Panc1 (cell line): ENCODE measurements around the gene DLGAP3. TPM values are rescaled to one million over a fixed set of nuclear protein-coding genes. Genes with fewer than 3 reads are reported as not detected.

Source experiments
- ATAC-seq: fragments of 200-7000 bp; cut with Tn5 transposase; 2 replicates; pipeline ENCODE4 v1.9.1; 2020; ENCODE audit warnings: mild to moderate bottlenecking, moderate library complexity
- BruUV-seq: library from RNA; stranded (reverse); fragments of 400-500 nt; replicated peaks from 2 replicates; lab custom pipeline; 2021; lab: Mats Ljungman, UMichigan
- CTCF ChIA-PET: fragments of 300-600 bp; sonication (Branson Sonifier 250); formaldehyde crosslinking; loops from one replicate; lab custom pipeline; 2022; ENCODE audit warnings: antibody characterized with exemption; lab: Charles Lee
- POLR2A ChIA-PET: fragments of 300-600 bp; sonication (Branson Sonifier 250); formaldehyde crosslinking; loops from one replicate; lab custom pipeline; 2022; ENCODE audit warnings: antibody characterized with exemption; lab: Charles Lee
- DNase-seq: peaks from one replicate; pipeline ENCODE4 v3.0.0-alpha.2; 2010; ENCODE audit warnings: low read depth, low spot score
- H3K27ac ChIP-seq: 2 replicates; pipeline ENCODE4 v1.5.1; 2011; ENCODE audit warnings: mild to moderate bottlenecking, low read length, inconsistent platforms
- H3K27me3 ChIP-seq: fragments of 200-500 bp; sonication (Bioruptor generic); 2 replicates; pipeline ENCODE4 v1.6.0; 2014; ENCODE audit warnings: low read length, inconsistent platforms; ENCODE audit not compliant: control insufficient read depth, insufficient read depth
- H3K36me3 ChIP-seq: fragments of 200-500 bp; sonication (Bioruptor generic); 2 replicates; pipeline ENCODE4 v1.5.1; 2014; ENCODE audit warnings: inconsistent platforms, mild to moderate bottlenecking, low read length, moderate library complexity; ENCODE audit not compliant: control insufficient read depth, insufficient read depth
- H3K4me1 ChIP-seq: 2 replicates; pipeline ENCODE4 v1.5.1; 2011; ENCODE audit warnings: inconsistent platforms, mild to moderate bottlenecking, low read length, moderate library complexity; ENCODE audit not compliant: control insufficient read depth, insufficient read depth
- H3K4me3 ChIP-seq, 2 experiments: 2 replicates each; pipeline ENCODE4 v1.5.1; 2011 to 2012; ENCODE audit warnings: low read depth in 2 of 2, low read length in 2 of 2, mild to moderate bottlenecking in 2 of 2, inconsistent platforms in 1 of 2, moderate library complexity in 1 of 2
- H3K9me3 ChIP-seq: fragments of 200-500 bp; sonication (Bioruptor generic); 2 replicates; pipeline ENCODE4 v1.5.1; 2014; ENCODE audit warnings: low read depth, mild to moderate bottlenecking, inconsistent platforms, low read length, moderate library complexity; ENCODE audit not compliant: control insufficient read depth, insufficient read depth
- POLR2AphosphoS5 ChIP-seq: IDR thresholded peaks from 2 replicates; pipeline ENCODE4 v1.6.1; 2012; ENCODE audit warnings: mild to moderate bottlenecking, low read depth, low read length, moderate library complexity
- SIN3A ChIP-seq: IDR thresholded peaks from 2 replicates; pipeline ENCODE4 v1.6.1; 2012; ENCODE audit warnings: low read depth, mild to moderate bottlenecking, low read length, moderate library complexity, borderline replicate concordance; ENCODE audit not compliant: insufficient read depth
- TCF7L2 ChIP-seq: IDR thresholded peaks from 2 replicates; pipeline ENCODE4 v1.6.1; 2011; ENCODE audit warnings: mild to moderate bottlenecking, low read depth, low read length, inconsistent platforms
- in situ Hi-C: cut with HindIII; loops from 2 replicates; pipeline ENCODE4 v1.10.0; 2016; ENCODE audit warnings: low sequenced_read_pairs, low pct_unique_long_range_greater_than_20kb
- intact Hi-C: fragments of 100-400 bp; cut with micrococcal nuclease; formaldehyde crosslinking; loops from one replicate; pipeline ENCODE4 v1.10.0; 2022; ENCODE audit not compliant: unreplicated experiment
- total RNA-seq: library from RNA; stranded (reverse); gene quantifications from one replicate; pipeline ENCODE4 v1.2.1, GENCODE V29; 2021; ENCODE audit not compliant: unreplicated experiment
- TF ChIP-seq, protein P1 (sequence below), 2 experiments: IDR thresholded peaks; 2 replicates each; pipeline ENCODE4 v1.6.1; 2011 to 2012; ENCODE audit warnings: low read depth in 2 of 2, control low read depth in 1 of 2, low read length in 1 of 2, mild to moderate bottlenecking in 1 of 2, moderate library complexity in 1 of 2; ENCODE audit not compliant: insufficient read depth in 1 of 2
- TF ChIP-seq, protein P2 (sequence below): fragments of 450-650 bp; IDR thresholded peaks from 2 replicates; pipeline ENCODE4 v1.5.1; 2017; ENCODE audit warnings: mild to moderate bottlenecking

DLGAP3 gene
- total RNA-seq, 1 experiment from 2014 or later: 0.87 TPM

DNA sequence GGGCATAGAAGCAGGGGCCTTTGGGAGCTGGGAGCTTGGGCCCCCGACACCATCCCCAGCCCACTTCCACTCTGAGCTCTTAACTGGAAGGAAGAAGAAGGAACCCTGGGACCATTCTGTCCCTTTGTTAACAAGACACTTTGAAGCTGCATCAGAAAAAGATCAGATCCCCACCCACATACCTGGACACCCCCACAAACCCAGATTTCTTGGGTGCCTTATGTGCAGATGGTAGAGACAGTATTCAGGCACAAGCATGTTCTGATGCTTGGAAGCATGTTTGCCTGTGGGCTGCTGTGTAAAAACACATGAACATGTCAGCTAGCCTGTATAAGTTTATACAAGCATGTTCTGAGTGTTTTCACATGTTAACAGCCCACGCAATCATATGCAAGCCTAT is 3.7 kb downstream of the DLGAP3 start:
- BruUV-seq: no TSS peak
- in situ Hi-C loops: no loop called here
- no peak for ATAC-seq
- ChIA-PET POLR2A (no interaction called here), CTCF (no interaction called here)
- no peaks in the 10 kb centered on the region for H3K9me3 ChIP-seq
- intact Hi-C loops: no loop called here
- no peak overlapping the region for H3K27ac ChIP-seq
- H3K27me3 ChIP-seq: peaks cover 28% of the 10 kb centered on the region
- no peak overlapping the region for H3K4me3 ChIP-seq
- DNase-seq: no peak
- H3K36me3 ChIP-seq: no peaks in the 10 kb centered on the region
- no peak for TF ChIP-seq SIN3A
- TF ChIP-seq, protein P1, sequence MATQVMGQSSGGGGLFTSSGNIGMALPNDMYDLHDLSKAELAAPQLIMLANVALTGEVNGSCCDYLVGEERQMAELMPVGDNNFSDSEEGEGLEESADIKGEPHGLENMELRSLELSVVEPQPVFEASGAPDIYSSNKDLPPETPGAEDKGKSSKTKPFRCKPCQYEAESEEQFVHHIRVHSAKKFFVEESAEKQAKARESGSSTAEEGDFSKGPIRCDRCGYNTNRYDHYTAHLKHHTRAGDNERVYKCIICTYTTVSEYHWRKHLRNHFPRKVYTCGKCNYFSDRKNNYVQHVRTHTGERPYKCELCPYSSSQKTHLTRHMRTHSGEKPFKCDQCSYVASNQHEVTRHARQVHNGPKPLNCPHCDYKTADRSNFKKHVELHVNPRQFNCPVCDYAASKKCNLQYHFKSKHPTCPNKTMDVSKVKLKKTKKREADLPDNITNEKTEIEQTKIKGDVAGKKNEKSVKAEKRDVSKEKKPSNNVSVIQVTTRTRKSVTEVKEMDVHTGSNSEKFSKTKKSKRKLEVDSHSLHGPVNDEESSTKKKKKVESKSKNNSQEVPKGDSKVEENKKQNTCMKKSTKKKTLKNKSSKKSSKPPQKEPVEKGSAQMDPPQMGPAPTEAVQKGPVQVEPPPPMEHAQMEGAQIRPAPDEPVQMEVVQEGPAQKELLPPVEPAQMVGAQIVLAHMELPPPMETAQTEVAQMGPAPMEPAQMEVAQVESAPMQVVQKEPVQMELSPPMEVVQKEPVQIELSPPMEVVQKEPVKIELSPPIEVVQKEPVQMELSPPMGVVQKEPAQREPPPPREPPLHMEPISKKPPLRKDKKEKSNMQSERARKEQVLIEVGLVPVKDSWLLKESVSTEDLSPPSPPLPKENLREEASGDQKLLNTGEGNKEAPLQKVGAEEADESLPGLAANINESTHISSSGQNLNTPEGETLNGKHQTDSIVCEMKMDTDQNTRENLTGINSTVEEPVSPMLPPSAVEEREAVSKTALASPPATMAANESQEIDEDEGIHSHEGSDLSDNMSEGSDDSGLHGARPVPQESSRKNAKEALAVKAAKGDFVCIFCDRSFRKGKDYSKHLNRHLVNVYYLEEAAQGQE (IDR thresholded peaks at IDR 0.05; ENCODE audit: insufficient read depth in 1 of 2, low read depth in 2 of 2, low read length in 1 of 2): no peak
- TF ChIP-seq POLR2AphosphoS5: no peak
- TF ChIP-seq, protein P2, sequence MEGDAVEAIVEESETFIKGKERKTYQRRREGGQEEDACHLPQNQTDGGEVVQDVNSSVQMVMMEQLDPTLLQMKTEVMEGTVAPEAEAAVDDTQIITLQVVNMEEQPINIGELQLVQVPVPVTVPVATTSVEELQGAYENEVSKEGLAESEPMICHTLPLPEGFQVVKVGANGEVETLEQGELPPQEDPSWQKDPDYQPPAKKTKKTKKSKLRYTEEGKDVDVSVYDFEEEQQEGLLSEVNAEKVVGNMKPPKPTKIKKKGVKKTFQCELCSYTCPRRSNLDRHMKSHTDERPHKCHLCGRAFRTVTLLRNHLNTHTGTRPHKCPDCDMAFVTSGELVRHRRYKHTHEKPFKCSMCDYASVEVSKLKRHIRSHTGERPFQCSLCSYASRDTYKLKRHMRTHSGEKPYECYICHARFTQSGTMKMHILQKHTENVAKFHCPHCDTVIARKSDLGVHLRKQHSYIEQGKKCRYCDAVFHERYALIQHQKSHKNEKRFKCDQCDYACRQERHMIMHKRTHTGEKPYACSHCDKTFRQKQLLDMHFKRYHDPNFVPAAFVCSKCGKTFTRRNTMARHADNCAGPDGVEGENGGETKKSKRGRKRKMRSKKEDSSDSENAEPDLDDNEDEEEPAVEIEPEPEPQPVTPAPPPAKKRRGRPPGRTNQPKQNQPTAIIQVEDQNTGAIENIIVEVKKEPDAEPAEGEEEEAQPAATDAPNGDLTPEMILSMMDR: no peak
- no peak for TF ChIP-seq TCF7L2
- H3K4me1 ChIP-seq: no peaks in the 10 kb centered on the region

DNA sequence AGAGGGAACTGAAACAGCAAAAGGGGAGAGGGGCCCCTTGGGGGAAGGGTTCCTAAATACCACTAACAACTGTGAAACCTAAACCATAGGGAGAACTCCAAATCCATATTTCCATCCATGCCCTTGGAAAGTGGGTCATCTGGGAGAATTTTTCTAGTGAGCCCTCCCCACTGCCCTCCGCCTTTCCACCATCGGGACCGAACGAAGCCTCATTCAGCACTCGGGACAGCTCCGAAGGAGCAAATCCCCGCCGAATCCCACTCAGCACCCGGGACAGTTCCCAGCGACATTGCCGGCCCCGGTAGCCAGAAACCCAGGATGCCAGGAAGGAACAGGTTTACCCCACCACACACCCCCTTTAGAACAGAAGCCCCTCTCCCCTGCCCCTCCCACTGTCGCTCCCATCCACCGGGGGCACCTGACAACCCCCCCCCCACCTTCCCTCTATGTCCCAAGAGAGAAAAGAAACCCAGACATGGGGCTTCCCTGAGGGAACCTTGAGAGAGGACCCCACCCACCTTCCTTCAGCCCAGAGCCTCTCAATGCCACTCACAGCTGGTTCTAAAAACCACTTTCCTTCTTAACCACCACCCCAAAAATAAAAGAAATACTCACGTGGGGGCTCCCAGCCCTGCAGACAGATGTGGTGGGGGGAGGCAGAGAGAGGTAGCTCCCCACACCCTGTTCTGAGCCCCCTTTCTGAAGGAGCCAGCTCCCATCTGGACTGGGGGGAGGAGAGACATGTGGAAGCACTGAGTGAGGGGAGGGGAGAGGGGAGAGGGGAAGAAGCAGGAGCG is 4.5 kb downstream of the DLGAP3 start:
- BruUV-seq: no TSS peak
- in situ Hi-C loops: no loop called here
- Histone ChIP-seq H3K4me1 (no peaks in the 10 kb centered on the region), H3K27me3 (peaks cover 28% of the 10 kb centered on the region), H3K27ac (no peak overlapping the region), H3K36me3 (no peaks in the 10 kb centered on the region), H3K4me3 (no peak overlapping the region), H3K9me3 (no peaks in the 10 kb centered on the region)
- TF ChIP-seq TCF7L2 (no peak), SIN3A (peak; percentile 89; the same call in 1 of the 2 replicates)
- TF ChIP-seq, protein P1 (IDR thresholded peaks at IDR 0.05; ENCODE audit: insufficient read depth in 1 of 2, low read depth in 2 of 2, low read length in 1 of 2): peak; percentile 98 to 99
- ChIA-PET CTCF (no interaction called here), POLR2A (interaction anchor here (0.6 kb wide), 1 partner anchor 12 kb away, joined by 4 read pairs; no protein-coding TSS in a partner anchor)
- ATAC-seq: no peak
- no peak for DNase-seq
- intact Hi-C loops: no loop called here
